ENCODE results near the gene TMEM87B. TPM values are rescaled to one million over a fixed set of nuclear protein-coding genes. Genes with fewer than 3 reads are reported as not detected.
"Not testable (repeated sequence)": the region's sequence is repeated elsewhere in the genome, so short reads cannot be mapped to it uniquely, and the experiment has no call there.

Gene TMEM87B
- total RNA-seq, 6 donors from 2014 or later: 20.1 to 45.9 (median 23.6) TPM

- H3K4me1 ChIP-seq: peaks cover 24 to 29% (median 24%) of the 10 kb centered on the region in 4 donors
- no peak for ATAC-seq (ENCODE audit: low FRiP score in 2 of 2)
- WGBS, 2 donors: 62 to 90% methylated on average over 3 of the region's 3 CpGs
Measured at GRCh38 chr2:112034924-112035323, 20.1 kb upstream of the TMEM87B start.

GRCh38 chr2:112035786-112036185 lies 19.3 kb upstream of the TMEM87B start:
- WGBS, 2 donors: 91 to 98% methylated on average over 1 of the region's 1 CpG
- H3K4me3 ChIP-seq: no peak overlapping the region
- H3K36me3 ChIP-seq: no peaks in the 10 kb centered on the region
- H3K4me1 ChIP-seq: peaks cover 24 to 29% (median 24%) of the 10 kb centered on the region in 4 donors
- no peak for DNase-seq
- H3K9me3 ChIP-seq: no peaks in the 10 kb centered on the region
- TF ChIP-seq POLR2A (IDR thresholded peaks at IDR 0.05): no peak
- TF ChIP-seq POLR2AphosphoS5 (IDR thresholded peaks at IDR 0.05): no peak
- no peak for TF ChIP-seq EP300 (IDR thresholded peaks at IDR 0.05)
- no peak for TF ChIP-seq CTCF (IDR thresholded peaks at IDR 0.05)
- ATAC-seq (ENCODE audit: low FRiP score in 2 of 2): no peak
- no peaks in the 10 kb centered on the region for H3K27me3 ChIP-seq
- no peak overlapping the region for H3K27ac ChIP-seq

More at GRCh38 chr2:112034924-112035323, 20.1 kb upstream of the TMEM87B start:
- TF ChIP-seq POLR2AphosphoS5 (IDR thresholded peaks at IDR 0.05) (no peak), EP300 (IDR thresholded peaks at IDR 0.05) (no peak), POLR2A (IDR thresholded peaks at IDR 0.05) (no peak), CTCF (IDR thresholded peaks at IDR 0.05) (no peak)
- DNase-seq: no peak
- H3K27ac ChIP-seq: no peak overlapping the region
- H3K4me3 ChIP-seq: no peak overlapping the region
- H3K36me3 ChIP-seq: no peaks in the 10 kb centered on the region
- H3K9me3 ChIP-seq: no peaks in the 10 kb centered on the region
- H3K27me3 ChIP-seq: no peaks in the 10 kb centered on the region

GRCh38 chr2:112039556-112039955 lies 15.5 kb upstream of the TMEM87B start:
- H3K27ac ChIP-seq; H3K4me3 ChIP-seq; H3K4me1 ChIP-seq; ATAC-seq (ENCODE audit: low FRiP score in 2 of 2); H3K36me3 ChIP-seq; H3K9me3 ChIP-seq; H3K27me3 ChIP-seq; DNase-seq: not testable (repeated sequence)
- 89 to 94% methylated on average over 11 to 12 of the region's 12 CpGs for WGBS, 2 donors

GRCh38 chr2:112040066-112040465 lies 15.0 kb upstream of the TMEM87B start:
- not testable (repeated sequence) for H3K27ac ChIP-seq; H3K4me3 ChIP-seq; H3K36me3 ChIP-seq; H3K27me3 ChIP-seq; DNase-seq; H3K4me1 ChIP-seq; ATAC-seq (ENCODE audit: low FRiP score in 2 of 2); H3K9me3 ChIP-seq
- 82 to 95% methylated on average over 2 of the region's 2 CpGs for WGBS, 2 donors

GRCh38 chr2:112041460-112041859 lies 13.6 kb upstream of the TMEM87B start:
- not testable (repeated sequence) for H3K4me3 ChIP-seq; ATAC-seq (ENCODE audit: low FRiP score in 2 of 2); H3K27ac ChIP-seq; H3K27me3 ChIP-seq; H3K36me3 ChIP-seq; H3K9me3 ChIP-seq; DNase-seq; H3K4me1 ChIP-seq
- whole genome bisulfite sequencing, 2 donors: 63 to 90% methylated on average over 6 of the region's 6 CpGs

GRCh38 chr2:112045446-112046014 lies 9.5 kb upstream of the TMEM87B start:
- peaks cover 7 to 18% (median 14%) of the 10 kb centered on the region in 4 donors for H3K4me1 ChIP-seq
- H3K27me3 ChIP-seq: no peaks in the 10 kb centered on the region
- no peak for ATAC-seq (ENCODE audit: low FRiP score in 2 of 2)
- TF ChIP-seq CTCF (IDR thresholded peaks at IDR 0.05) (no peak), POLR2A (IDR thresholded peaks at IDR 0.05) (no peak), EP300 (IDR thresholded peaks at IDR 0.05) (no peak), POLR2AphosphoS5 (IDR thresholded peaks at IDR 0.05) (no peak)
- no peak for DNase-seq
- H3K36me3 ChIP-seq: no peaks in the 10 kb centered on the region
- peaks cover 0 to 6% (median 0%) of the 10 kb centered on the region in 4 donors for H3K9me3 ChIP-seq
- no peak overlapping the region for H3K4me3 ChIP-seq
- H3K27ac ChIP-seq: no peak overlapping the region

Measured in upper lobe of left lung (tissue), 6 donors.